ENCODE results near the gene FAM222A.

GRCh38 chr12:109813810-109814416, 100.3 kb downstream of the FAM222A start:
- TF ChIP-seq GABPB1 (CRISPR knock-in tag; IDR thresholded peaks at IDR 0.05) (no peak), ATF6 (CRISPR knock-in tag; IDR thresholded peaks at IDR 0.05) (no peak)
- TF ChIP-seq, protein P1, sequence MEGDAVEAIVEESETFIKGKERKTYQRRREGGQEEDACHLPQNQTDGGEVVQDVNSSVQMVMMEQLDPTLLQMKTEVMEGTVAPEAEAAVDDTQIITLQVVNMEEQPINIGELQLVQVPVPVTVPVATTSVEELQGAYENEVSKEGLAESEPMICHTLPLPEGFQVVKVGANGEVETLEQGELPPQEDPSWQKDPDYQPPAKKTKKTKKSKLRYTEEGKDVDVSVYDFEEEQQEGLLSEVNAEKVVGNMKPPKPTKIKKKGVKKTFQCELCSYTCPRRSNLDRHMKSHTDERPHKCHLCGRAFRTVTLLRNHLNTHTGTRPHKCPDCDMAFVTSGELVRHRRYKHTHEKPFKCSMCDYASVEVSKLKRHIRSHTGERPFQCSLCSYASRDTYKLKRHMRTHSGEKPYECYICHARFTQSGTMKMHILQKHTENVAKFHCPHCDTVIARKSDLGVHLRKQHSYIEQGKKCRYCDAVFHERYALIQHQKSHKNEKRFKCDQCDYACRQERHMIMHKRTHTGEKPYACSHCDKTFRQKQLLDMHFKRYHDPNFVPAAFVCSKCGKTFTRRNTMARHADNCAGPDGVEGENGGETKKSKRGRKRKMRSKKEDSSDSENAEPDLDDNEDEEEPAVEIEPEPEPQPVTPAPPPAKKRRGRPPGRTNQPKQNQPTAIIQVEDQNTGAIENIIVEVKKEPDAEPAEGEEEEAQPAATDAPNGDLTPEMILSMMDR (IDR thresholded peaks at IDR 0.05) = no peak

All from WTC11 (cell line).